CD8-positive, alpha-beta memory T cell (primary cell): ENCODE measurements around the gene ARL17B. TPM values are rescaled to one million over a fixed set of nuclear protein-coding genes. Genes with fewer than 3 reads are reported as not detected.
"Not testable (repeated sequence)": the region's sequence is repeated elsewhere in the genome, so short reads cannot be mapped to it uniquely, and the experiment has no call there.

Experiments
- CTCF ChIA-PET: fragments of 350-600 bp; sonication (Branson Sonifier 250); formaldehyde crosslinking; loops from one replicate; lab custom pipeline; 2021; ENCODE audit warnings: antibody characterized with exemption; lab: Charles Lee
- POLR2A ChIA-PET: fragments of 350-600 bp; sonication (Branson Sonifier 250); formaldehyde crosslinking; loops from one replicate; lab custom pipeline; 2021; ENCODE audit warnings: antibody characterized with exemption; lab: Charles Lee
- DNase-seq, 5 donors: peaks; one replicate each; pipeline versions ENCODE4 v3.0.0 to v3.0.0-alpha.2; 2020 to 2022; ENCODE audit warnings: mixed read lengths in 1 of 5
- H3K27ac ChIP-seq: one replicate; pipeline ENCODE4 v1.7.0; 2013; ENCODE audit warnings: low read depth, mild to moderate bottlenecking, low read length, moderate library complexity
- H3K27me3 ChIP-seq: 2 replicates; pipeline ENCODE4 v1.7.0; 2013; ENCODE audit warnings: low read length, mild to moderate bottlenecking; ENCODE audit not compliant: insufficient read depth, poor library complexity, severe bottlenecking
- H3K36me3 ChIP-seq: 2 replicates; pipeline ENCODE4 v1.7.0; 2013; ENCODE audit warnings: mild to moderate bottlenecking, low read length, moderate library complexity; ENCODE audit not compliant: insufficient read depth
- H3K4me1 ChIP-seq: 2 replicates; pipeline ENCODE4 v1.7.0; 2013; ENCODE audit warnings: mild to moderate bottlenecking, low read length, moderate library complexity; ENCODE audit not compliant: insufficient read depth
- H3K4me3 ChIP-seq: 2 replicates; pipeline ENCODE4 v1.7.0; 2013; ENCODE audit warnings: mild to moderate bottlenecking, low read length
- H3K9me3 ChIP-seq: 2 replicates; pipeline ENCODE4 v1.7.0; 2013; ENCODE audit warnings: mild to moderate bottlenecking, low read length
- H3K27ac Mint-ChIP-seq, 8 donors: one replicate each; pipeline ENCODE4 v1.8.0; 2020 to 2021; ENCODE audit warnings: mixed read lengths in 8 of 8, mild to moderate bottlenecking in 6 of 8, inconsistent platforms in 3 of 8, moderate library complexity in 3 of 8
- H3K27me3 Mint-ChIP-seq, 2 donors: one replicate each; pipeline ENCODE4 v1.8.0; 2020 to 2021; ENCODE audit warnings: mixed read lengths in 2 of 2, mild to moderate bottlenecking in 1 of 2, moderate library complexity in 1 of 2
- H3K36me3 Mint-ChIP-seq, 3 donors: one replicate each; pipeline ENCODE4 v1.8.0; 2020 to 2021; ENCODE audit warnings: mixed read lengths in 3 of 3, inconsistent platforms in 1 of 3, mild to moderate bottlenecking in 1 of 3
- H3K4me1 Mint-ChIP-seq, 3 donors: one replicate each; pipeline ENCODE4 v1.8.0; 2020 to 2021; ENCODE audit warnings: mixed read lengths in 3 of 3, inconsistent platforms in 1 of 3, mild to moderate bottlenecking in 1 of 3
- H3K4me3 Mint-ChIP-seq, 7 donors: one replicate each; pipeline ENCODE4 v1.8.0; 2020 to 2021; ENCODE audit warnings: mixed read lengths in 7 of 7, mild to moderate bottlenecking in 6 of 7, moderate library complexity in 4 of 7, inconsistent platforms in 2 of 7
- H3K9me3 Mint-ChIP-seq, 5 donors: one replicate each; pipeline ENCODE4 v1.8.0; 2020 to 2022; ENCODE audit warnings: mixed read lengths in 5 of 5, mild to moderate bottlenecking in 3 of 5, moderate library complexity in 2 of 5, inconsistent platforms in 1 of 5
- polyA plus RNA-seq: library from polyadenylated mRNA; unstranded; fragments of 300-500 nt; fragmentation: Illumina TruSeq; gene quantifications from one replicate; pipeline ENCODE4 v1.2.3, GENCODE V29; 2021
- total RNA-seq, 2 experiments: library from RNA; stranded (reverse); gene quantifications; one replicate each; pipeline ENCODE4 v1.2.3, GENCODE V29; 2021

Gene ARL17B
- total and polyA plus RNA-seq, 3 experiments from 2014 or later = 11.5 to 25.8 (median 12.9) TPM

DNA sequence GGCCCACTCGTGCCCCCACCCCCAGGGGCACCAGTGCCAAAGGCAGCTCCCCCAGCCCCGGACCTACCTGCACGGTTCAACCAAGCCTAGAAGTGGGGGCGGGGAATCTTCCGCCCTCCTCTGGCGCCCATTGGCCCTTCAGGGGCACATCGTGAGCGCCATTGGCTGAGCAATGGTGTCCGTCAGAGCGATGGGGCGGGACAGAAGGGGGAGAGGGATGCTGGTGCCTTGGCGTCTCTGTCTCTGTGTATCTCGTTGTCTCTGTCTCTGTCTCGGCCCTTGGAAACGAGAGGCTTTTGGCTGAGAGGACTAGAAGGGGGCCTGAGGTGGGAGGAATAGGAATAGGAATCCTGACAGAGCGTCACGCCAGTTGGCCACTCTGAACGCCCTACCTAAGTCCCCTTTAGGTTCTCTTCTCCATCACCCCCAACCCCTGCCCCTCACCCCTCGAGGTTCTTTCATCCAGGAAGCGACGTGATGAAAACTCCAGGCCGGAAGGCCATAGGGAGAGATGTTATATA is 136.2 kb downstream of the ARL17B start:
- Mint-ChIP-seq H3K27ac (peak overlapping the region; percentile 4 to 96 (median 85)), H3K4me1 (peaks cover 0 to 13% (median 4%) of the 10 kb centered on the region in 3 donors), H3K4me3 (peak overlapping the region; percentile 85 to 97 (median 91))
- H3K36me3 Mint-ChIP-seq, POLR2A ChIA-PET, H3K9me3 ChIP-seq, CTCF ChIA-PET, H3K9me3 Mint-ChIP-seq, H3K4me1 ChIP-seq, H3K36me3 ChIP-seq, H3K27me3 ChIP-seq, H3K27ac ChIP-seq, H3K27me3 Mint-ChIP-seq: not testable (repeated sequence)
- H3K4me3 ChIP-seq = peak overlapping the region; percentile 63
- DNase-seq = peak; percentile 84 to 98 (median 95)

DNA sequence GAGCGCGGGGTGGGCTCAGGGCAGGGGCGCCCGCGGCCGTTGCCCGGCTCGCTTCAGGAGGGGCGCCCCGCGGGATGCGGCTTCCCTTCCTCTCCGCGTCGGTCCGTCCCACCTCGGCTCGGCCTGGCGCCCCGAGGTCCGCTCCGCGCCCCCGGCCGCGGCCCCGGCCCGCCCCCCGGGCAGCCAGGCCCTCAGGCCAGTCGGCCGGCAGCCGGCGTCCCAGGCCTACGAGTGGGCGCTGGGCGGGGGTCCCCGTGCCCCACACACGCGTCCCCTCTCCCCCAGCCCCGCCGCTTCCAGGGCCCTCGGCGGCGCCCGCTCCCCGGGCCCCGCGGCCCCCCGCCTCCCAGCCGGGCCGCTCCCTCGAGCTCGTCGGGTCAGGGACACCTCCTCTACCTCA is 136.7 kb downstream of the ARL17B start:
- H3K27me3 Mint-ChIP-seq, H3K36me3 Mint-ChIP-seq, CTCF ChIA-PET, H3K36me3 ChIP-seq, H3K27ac ChIP-seq, H3K27me3 ChIP-seq, H3K9me3 Mint-ChIP-seq, H3K4me1 ChIP-seq, DNase-seq, POLR2A ChIA-PET, H3K9me3 ChIP-seq: not testable (repeated sequence)
- Mint-ChIP-seq H3K4me3 (peak overlapping the region; percentile 85 to 97 (median 91)), H3K27ac (peak overlapping the region in 2 of 8 donors; percentile 4 to 58), H3K4me1 (peaks cover 0 to 13% (median 4%) of the 10 kb centered on the region in 3 donors)
- peak overlapping the region; percentile 63 for H3K4me3 ChIP-seq

Other genes starting within 250 kb of the ARL17B start
- 10 to 100 TPM; 69.2 to 70.7 TPM for gene KANSL1, start 168.3 kb downstream of the ARL17B start, total RNA-seq
- 20.9 TPM for gene KANSL1, start 168.3 kb downstream of the ARL17B start, polyA plus RNA-seq
- gene LRRC37A, start 66.6 kb downstream of the ARL17B start, total RNA-seq = 1 to 10 TPM; 2.4 to 2.5 TPM
- 1.1 TPM for gene LRRC37A, start 66.6 kb downstream of the ARL17B start, polyA plus RNA-seq
- gene LRRC37A2, start 150.7 kb upstream of the ARL17B start, total RNA-seq = 1 to 10 TPM; 9.1 to 9.8 TPM
- 10.1 TPM for gene LRRC37A2, start 150.7 kb upstream of the ARL17B start, polyA plus RNA-seq
- gene ARL17A, start 217.9 kb upstream of the ARL17B start, total RNA-seq = 10 to 100 TPM in 1 of 2 experiments, 1 to 10 TPM in 1; 8.8 to 10.1 TPM
- 9.6 TPM for gene ARL17A, start 217.9 kb upstream of the ARL17B start, polyA plus RNA-seq
- 10 to 100 TPM; 37.7 to 43.0 TPM for gene NSF, start 228.9 kb upstream of the ARL17B start, total RNA-seq
- gene NSF, start 228.9 kb upstream of the ARL17B start, polyA plus RNA-seq = 22.7 TPM